Measurements from ENCODE around the gene GDPD5. TPM values are rescaled to one million over a fixed set of nuclear protein-coding genes. Genes with fewer than 3 reads are reported as not detected.

GDPD5 gene
- total RNA-seq, 1 experiment from 2014 or later: 12.2 TPM

DNA sequence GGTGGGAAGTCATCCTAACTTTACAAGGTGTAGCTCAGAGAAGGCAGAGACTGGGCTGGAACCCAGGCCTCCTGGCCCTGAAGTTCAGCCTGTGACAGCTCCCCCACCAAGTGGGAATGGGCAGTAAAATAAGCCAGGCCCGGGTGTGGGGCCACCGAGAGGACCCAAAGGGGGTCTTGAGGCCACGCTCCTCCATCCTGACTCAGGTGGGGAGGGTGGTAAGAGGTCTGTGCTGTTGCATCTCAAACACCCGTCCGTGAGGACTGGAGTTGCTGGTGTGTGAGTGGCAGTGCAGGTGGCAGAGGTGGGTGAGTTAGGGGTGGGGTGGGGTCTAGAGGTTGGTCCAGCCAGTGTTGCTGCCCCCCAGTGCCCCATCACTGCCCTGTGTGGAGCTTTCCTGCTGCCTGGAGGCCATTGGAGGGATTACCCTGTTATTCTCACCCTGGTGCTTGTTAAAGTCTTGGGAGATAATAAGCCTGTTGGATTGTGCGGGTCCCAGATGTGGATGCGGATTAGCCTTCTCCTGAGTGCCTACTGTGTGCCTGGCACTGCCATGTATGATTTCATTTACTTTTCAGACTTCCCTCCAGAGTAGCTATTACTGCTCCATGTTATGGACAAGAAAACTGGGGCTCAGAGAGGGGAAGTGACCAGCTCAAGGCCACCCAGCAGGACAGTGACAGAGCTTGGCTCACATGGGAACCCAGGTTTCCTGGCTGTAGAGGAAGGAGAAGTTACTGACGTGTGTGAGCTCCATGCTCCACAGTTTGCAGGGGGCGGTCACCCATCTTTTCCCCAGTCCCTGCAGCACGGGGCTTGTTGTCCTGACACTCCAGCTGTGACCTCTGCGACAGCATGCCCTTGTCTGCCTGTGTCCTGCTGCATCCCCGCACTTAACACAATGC is 49.2 kb upstream of the GDPD5 start:
- no peaks in the 10 kb centered on the region for H3K27me3 Mint-ChIP-seq (ENCODE audit: low read depth)
- CTCF ChIA-PET: interaction anchor here (0.7 to 3.4 kb wide), 15 partner anchors 8 to 131 kb away, joined by 3 to 46 read pairs (median 5); partner anchors contain the start of genes GDPD5 and SERPINH1
- H3K9me3 Mint-ChIP-seq: no peaks in the 10 kb centered on the region
- DNase-seq (ENCODE audit: low spot score) (no peak), ATAC-seq (peak; percentile 61)
- no peak overlapping the region for H3K4me3 Mint-ChIP-seq
- H3K36me3 Mint-ChIP-seq: peaks cover 32% of the 10 kb centered on the region
- peaks cover 11% of the 10 kb centered on the region for H3K4me1 Mint-ChIP-seq
- H3K27ac Mint-ChIP-seq: 0 out of 2 replicates have a peak overlapping the region, but pooled peaks have one; percentile 31
- TF ChIP-seq EMX1 (CRISPR knock-in tag; IDR thresholded peaks at IDR 0.05): 0 out of 2 replicates have a peak, but pooled peaks have one; percentile 20
- TF ChIP-seq, protein P1, sequence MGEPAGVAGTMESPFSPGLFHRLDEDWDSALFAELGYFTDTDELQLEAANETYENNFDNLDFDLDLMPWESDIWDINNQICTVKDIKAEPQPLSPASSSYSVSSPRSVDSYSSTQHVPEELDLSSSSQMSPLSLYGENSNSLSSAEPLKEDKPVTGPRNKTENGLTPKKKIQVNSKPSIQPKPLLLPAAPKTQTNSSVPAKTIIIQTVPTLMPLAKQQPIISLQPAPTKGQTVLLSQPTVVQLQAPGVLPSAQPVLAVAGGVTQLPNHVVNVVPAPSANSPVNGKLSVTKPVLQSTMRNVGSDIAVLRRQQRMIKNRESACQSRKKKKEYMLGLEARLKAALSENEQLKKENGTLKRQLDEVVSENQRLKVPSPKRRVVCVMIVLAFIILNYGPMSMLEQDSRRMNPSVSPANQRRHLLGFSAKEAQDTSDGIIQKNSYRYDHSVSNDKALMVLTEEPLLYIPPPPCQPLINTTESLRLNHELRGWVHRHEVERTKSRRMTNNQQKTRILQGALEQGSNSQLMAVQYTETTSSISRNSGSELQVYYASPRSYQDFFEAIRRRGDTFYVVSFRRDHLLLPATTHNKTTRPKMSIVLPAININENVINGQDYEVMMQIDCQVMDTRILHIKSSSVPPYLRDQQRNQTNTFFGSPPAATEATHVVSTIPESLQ (CRISPR knock-in tag; IDR thresholded peaks at IDR 0.05): no peak
- 0 out of 2 replicates have a peak, but pooled peaks have one; percentile 1 for TF ChIP-seq ZNF121 (CRISPR knock-in tag; IDR thresholded peaks at IDR 0.05)
- TF ChIP-seq CDX4 (CRISPR knock-in tag; IDR thresholded peaks at IDR 0.05; ENCODE audit: borderline replicate concordance): no peak
- TF ChIP-seq, protein P2, sequence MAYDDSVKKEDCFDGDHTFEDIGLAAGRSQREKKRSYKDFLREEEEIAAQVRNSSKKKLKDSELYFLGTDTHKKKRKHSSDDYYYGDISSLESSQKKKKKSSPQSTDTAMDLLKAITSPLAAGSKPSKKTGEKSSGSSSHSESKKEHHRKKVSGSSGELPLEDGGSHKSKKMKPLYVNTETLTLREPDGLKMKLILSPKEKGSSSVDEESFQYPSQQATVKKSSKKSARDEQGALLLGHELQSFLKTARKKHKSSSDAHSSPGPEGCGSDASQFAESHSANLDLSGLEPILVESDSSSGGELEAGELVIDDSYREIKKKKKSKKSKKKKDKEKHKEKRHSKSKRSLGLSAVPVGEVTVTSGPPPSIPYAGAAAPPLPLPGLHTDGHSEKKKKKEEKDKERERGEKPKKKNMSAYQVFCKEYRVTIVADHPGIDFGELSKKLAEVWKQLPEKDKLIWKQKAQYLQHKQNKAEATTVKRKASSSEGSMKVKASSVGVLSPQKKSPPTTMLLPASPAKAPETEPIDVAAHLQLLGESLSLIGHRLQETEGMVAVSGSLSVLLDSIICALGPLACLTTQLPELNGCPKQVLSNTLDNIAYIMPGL (CRISPR knock-in tag; IDR thresholded peaks at IDR 0.05): peak; percentile 32; the same call in 1 of the 2 replicates
- POLR2A ChIA-PET: interaction anchor here (0.5 to 4.0 kb wide), 13 partner anchors 8 to 149 kb away, joined by 3 to 27 read pairs (median 4); partner anchors contain the start of gene SERPINH1

DNA sequence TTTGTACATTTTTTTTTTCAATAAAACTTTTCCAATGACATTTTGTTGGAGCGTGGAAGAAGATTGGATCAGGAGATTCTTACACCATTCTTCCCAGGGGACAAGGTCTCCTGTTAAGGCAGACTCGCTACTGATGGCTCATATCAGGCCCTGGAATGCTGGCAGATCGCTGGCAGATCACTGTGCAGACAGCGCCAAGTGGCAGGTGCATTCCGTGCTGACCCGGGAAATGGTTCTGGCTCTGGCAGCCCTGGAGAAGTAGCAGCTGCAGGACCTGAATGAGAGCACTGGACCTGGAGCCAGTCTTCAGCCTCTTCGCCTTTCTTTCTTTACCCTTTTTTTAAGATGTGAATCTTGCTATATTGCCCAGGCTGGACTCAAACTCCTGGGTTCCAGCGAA is 47.0 kb upstream of the GDPD5 start:
- Mint-ChIP-seq H3K4me1 (peaks cover 11% of the 10 kb centered on the region), H3K9me3 (no peaks in the 10 kb centered on the region), H3K36me3 (peaks cover 50% of the 10 kb centered on the region), H3K4me3 (no peak overlapping the region), H3K27me3 (ENCODE audit: low read depth) (no peaks in the 10 kb centered on the region), H3K27ac (peak overlapping the region; percentile 21; the same call in 1 of the 2 replicates)
- ATAC-seq (no peak), DNase-seq (ENCODE audit: low spot score) (no peak)
- TF ChIP-seq TP53 (CRISPR knock-in tag; IDR thresholded peaks at IDR 0.05) (no peak), NFATC4 (CRISPR knock-in tag; IDR thresholded peaks at IDR 0.05) (no peak), ZBTB21 (CRISPR knock-in tag; IDR thresholded peaks at IDR 0.05; ENCODE audit: borderline replicate concordance) (no peak)
- CTCF ChIA-PET: no interaction called here
- POLR2A ChIA-PET: interaction anchor here (0.6 to 4.0 kb wide), 3 partner anchors 8 to 25 kb away, joined by 3 to 27 read pairs (median 3); no protein-coding TSS in a partner anchor

- CTCF ChIA-PET: interaction anchor here (1.4 kb wide), 2 partner anchors 13 to 40 kb away, joined by 3 to 5 read pairs; no protein-coding TSS in a partner anchor
- ATAC-seq (no peak), DNase-seq (ENCODE audit: low spot score) (no peak)
- no peak overlapping the region for H3K4me3 Mint-ChIP-seq
- peaks cover 10% of the 10 kb centered on the region for H3K4me1 Mint-ChIP-seq
- H3K27ac Mint-ChIP-seq: no peak overlapping the region
- H3K9me3 Mint-ChIP-seq: no peaks in the 10 kb centered on the region
- peaks cover 58% of the 10 kb centered on the region for H3K36me3 Mint-ChIP-seq
- POLR2A ChIA-PET: interaction anchor here (0.9 to 4.0 kb wide), 3 partner anchors 11 to 28 kb away, joined by 3 to 27 read pairs (median 3); no protein-coding TSS in a partner anchor
- no peaks in the 10 kb centered on the region for H3K27me3 Mint-ChIP-seq (ENCODE audit: low read depth)
- TF ChIP-seq, protein P3, sequence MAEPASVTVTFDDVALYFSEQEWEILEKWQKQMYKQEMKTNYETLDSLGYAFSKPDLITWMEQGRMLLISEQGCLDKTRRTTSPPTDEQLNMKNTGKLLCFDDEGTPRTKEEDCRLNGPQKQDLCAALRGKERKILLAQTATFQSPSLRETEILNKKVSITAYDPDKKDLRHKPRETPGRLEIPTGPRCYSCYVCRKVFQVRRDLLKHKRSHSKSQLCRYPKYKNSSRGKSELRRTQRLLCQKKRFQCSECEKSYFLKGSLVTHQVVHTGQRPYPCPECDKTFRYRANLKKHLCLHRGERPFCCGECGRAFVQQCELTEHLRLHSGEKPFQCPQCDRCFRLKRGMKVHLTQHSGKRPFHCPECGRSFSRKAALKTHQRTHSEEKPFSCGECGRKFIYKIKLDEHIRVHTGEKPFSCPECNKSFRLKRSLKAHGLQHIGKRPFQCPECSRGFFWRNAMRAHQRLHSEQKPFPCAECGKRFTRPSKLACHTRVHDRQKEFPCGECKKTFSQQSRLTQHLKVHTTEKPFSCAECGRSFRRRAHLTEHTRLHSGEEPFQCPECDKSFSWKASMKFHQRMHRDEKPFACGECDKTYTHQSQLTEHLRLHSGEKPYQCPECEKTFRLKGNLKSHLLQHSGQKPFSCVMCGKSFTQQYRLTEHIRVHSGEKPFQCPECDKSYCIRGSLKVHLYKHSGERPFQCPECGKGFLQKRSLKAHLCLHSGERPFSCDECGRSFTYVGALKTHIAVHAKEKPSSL (CRISPR knock-in tag; conservative IDR thresholded peaks at IDR 0.05): no peak
- TF ChIP-seq ZNF671 (CRISPR knock-in tag; IDR thresholded peaks at IDR 0.05) (no peak), ATF1 (CRISPR knock-in tag; IDR thresholded peaks at IDR 0.05) (no peak), MXD4 (CRISPR knock-in tag; IDR thresholded peaks at IDR 0.05; ENCODE audit: borderline replicate concordance) (no peak), ZNF232 (CRISPR knock-in tag; IDR thresholded peaks at IDR 0.05) (no peak), NFE2L1 (CRISPR knock-in tag; IDR thresholded peaks at IDR 0.05) (no peak), OVOL2 (CRISPR knock-in tag; IDR thresholded peaks at IDR 0.05; ENCODE audit: borderline replicate concordance) (no peak), GTF2I (CRISPR knock-in tag; conservative IDR thresholded peaks at IDR 0.05) (no peak), CDX4 (CRISPR knock-in tag; IDR thresholded peaks at IDR 0.05; ENCODE audit: borderline replicate concordance) (no peak), KAT7 (CRISPR knock-in tag; IDR thresholded peaks at IDR 0.05; ENCODE audit: borderline replicate concordance) (no peak), PRRX2 (CRISPR knock-in tag; IDR thresholded peaks at IDR 0.05) (no peak), ZNF416 (CRISPR knock-in tag; IDR thresholded peaks at IDR 0.05) (no peak), CTCF (IDR thresholded peaks at IDR 0.05) (no peak)
Measured at GRCh38 chr11:75571625-75572024, 45.9 kb upstream of the GDPD5 start.
